ENCODE data around the gene CYP4A11. TPM values are rescaled to one million over a fixed set of nuclear protein-coding genes. Genes with fewer than 3 reads are reported as not detected.

Gene CYP4A11
- not detected in 2 replicates for total RNA-seq

GRCh38 chr1:46941135-46941694 lies at the start of gene CYP4A11:
Gene CYP4A11 (minus strand): TSS chr1:46941476. CDS start chr1:46941433, 43 bp downstream.

Other genes starting within 250 kb of the CYP4A11 start
- 41.7 and 87.8 TPM in 2 replicates for gene EFCAB14, start 222.4 kb downstream of the CYP4A11 start, total RNA-seq
- under 0.01 and 9.0 TPM in 2 replicates for gene CYP4B1, start 142.4 kb downstream of the CYP4A11 start, total RNA-seq
- gene CYP4X1, start 82.2 kb upstream of the CYP4A11 start, total RNA-seq, result under 0.01 and 2.3 TPM in 2 replicates
- 0.07 TPM in 1 of 2 replicates, not detected in the other for gene CYP4Z1, start 125.8 kb upstream of the CYP4A11 start, total RNA-seq
- gene CYP4A22, start 196.0 kb upstream of the CYP4A11 start, total RNA-seq, result not detected in 2 replicates
- 0.68 and 12.2 TPM in 2 replicates for gene PDZK1IP1, start 248.6 kb upstream of the CYP4A11 start, total RNA-seq

All from nasal cavity respiratory epithelium epithelial cell of viscerocranial mucosa (primary cell).